Coronary artery (tissue), 2 donors: Measurements from ENCODE around the gene NRXN2.

Experiments used
- DNase-seq: peaks from one replicate; pipeline ENCODE4 v3.0.0-alpha.2; 2017; ENCODE audit warnings: low spot score
- H3K27ac ChIP-seq, 2 donors: fragments of 200-600 bp; sonication (generic); one replicate each; pipeline ENCODE4 v1.5.1; 2016 to 2019
- H3K4me3 ChIP-seq: fragments of 200-600 bp; sonication (generic); 2 replicates; pipeline ENCODE4 v1.5.1; 2016; ENCODE audit warnings: mild to moderate bottlenecking, moderate library complexity
- CTCF ChIP-seq: fragments of 200-600 bp; sonication (generic); IDR thresholded peaks from one replicate; pipeline ENCODE4 v1.5.1; 2019; ENCODE audit warnings: antibody characterized with exemption

Gene NRXN2

GRCh38 chr11:64648551-64648950, 74.4 kb downstream of the NRXN2 start:
- no peak for DNase-seq
- TF ChIP-seq CTCF = no peak

GRCh38 chr11:64647019-64647779, 75.8 kb downstream of the NRXN2 start:
- DNase-seq = no peak
- Histone ChIP-seq H3K27ac (no peak overlapping the region), H3K4me3 (no peak overlapping the region)
- no peak for TF ChIP-seq CTCF

More at GRCh38 chr11:64648551-64648950, 74.4 kb downstream of the NRXN2 start:
- no peak overlapping the region for H3K27ac ChIP-seq
- H3K4me3 ChIP-seq = no peak overlapping the region

GRCh38 chr11:64644647-64645275, 78.2 kb downstream of the NRXN2 start:
- no peak for TF ChIP-seq CTCF
- Histone ChIP-seq H3K4me3 (no peak overlapping the region), H3K27ac (no peak overlapping the region)
- no peak for DNase-seq

GRCh38 chr11:64643920-64644646, 78.9 kb downstream of the NRXN2 start:
- TF ChIP-seq CTCF = no peak
- H3K27ac ChIP-seq = no peak overlapping the region
- H3K4me3 ChIP-seq = peak overlapping the region; percentile 70
- DNase-seq = no peak

GRCh38 chr11:64643256-64643881, 79.6 kb downstream of the NRXN2 start:
- TF ChIP-seq CTCF = no peak
- DNase-seq = no peak
- no peak overlapping the region for H3K27ac ChIP-seq
- peak overlapping the region; percentile 70 for H3K4me3 ChIP-seq

- H3K4me3 ChIP-seq = peak overlapping the region; percentile 70
- DNase-seq = no peak
- no peak for TF ChIP-seq CTCF
- no peak overlapping the region for H3K27ac ChIP-seq
These were observed 80.1 kb downstream of the NRXN2 start for GRCh38 chr11:64642871-64643255.
